SH-SY5Y (cell line): ENCODE data around the gene TPGS1.

Experiments used
- GATA2 ChIP-seq: IDR thresholded peaks from 2 replicates; pipeline ENCODE4 v1.6.1; 2011; ENCODE audit warnings: mild to moderate bottlenecking, low read depth, low read length
- GATA3 ChIP-seq: IDR thresholded peaks from 2 replicates; pipeline ENCODE4 v1.6.1; 2011; ENCODE audit warnings: low read depth, mild to moderate bottlenecking, low read length, moderate library complexity

The TPGS1 gene

DNA sequence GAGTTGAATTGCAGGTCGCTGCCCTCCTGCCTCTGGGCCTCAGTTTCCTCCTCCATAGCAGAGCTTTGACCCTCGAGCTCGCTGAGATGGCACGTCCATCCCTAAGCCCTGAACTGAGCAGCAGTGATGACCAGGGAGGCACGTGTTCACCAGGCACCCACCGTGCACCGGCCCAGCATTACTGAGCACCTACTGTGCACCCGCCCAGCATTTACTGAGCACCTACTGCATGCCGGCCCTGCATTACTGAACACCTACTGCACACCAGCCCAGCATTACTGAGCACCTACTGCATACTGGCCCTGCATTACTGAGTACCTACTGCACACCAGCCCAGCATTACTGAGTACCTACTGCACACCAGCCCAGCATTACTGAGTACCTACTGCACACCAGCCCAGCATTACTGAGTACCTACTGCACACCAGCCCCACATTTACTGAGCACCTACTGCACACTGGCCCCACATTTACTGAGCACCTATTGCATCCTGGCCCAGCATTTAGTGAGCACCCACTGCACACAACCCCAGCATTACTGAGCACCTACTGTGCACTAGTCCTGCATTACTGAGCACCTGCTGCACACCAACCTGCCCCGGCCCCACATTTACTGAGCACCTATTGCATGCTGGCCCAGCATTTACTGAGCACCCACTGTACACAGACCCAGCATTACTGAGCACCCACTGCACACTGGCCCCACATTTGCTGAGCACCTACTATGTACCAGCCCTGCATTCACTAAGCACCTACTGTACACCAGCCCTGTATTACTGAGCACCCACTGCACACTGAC is 6.3 kb downstream of the TPGS1 start:
- no peak for TF ChIP-seq GATA3
- TF ChIP-seq GATA2, result no peak

DNA sequence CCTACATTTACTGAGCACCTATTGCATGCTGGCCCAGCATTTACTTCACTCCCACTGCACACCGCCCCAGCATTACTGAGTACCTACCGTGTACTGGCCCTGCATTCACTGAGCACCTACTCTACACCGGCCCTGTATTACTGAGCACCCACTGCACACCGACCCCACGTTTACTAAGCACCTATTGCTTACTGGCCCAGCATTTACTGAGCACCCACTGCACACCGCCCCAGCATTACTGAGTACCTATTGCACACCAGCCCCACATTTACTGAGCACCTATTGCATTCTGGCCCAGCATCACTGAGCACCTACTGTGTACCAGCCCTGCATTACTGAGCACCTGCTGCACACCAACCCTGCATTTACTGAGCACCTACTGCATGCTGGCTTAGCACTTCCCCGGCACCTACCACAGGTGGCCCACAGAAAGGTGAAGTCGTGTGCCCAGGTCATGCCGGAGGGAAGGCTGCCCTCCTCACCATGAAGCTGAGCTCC is 6.9 kb downstream of the TPGS1 start:
- TF ChIP-seq GATA3 (no peak), GATA2 (no peak)

- TF ChIP-seq GATA3, result no peak
These were observed 10.7 kb downstream of the TPGS1 start for GRCh38 chr19:517721-518597.

- TF ChIP-seq GATA3 (no peak), GATA2 (no peak)
These were observed 11.4 kb downstream of the TPGS1 start for GRCh38 chr19:518598-519231.

DNA sequence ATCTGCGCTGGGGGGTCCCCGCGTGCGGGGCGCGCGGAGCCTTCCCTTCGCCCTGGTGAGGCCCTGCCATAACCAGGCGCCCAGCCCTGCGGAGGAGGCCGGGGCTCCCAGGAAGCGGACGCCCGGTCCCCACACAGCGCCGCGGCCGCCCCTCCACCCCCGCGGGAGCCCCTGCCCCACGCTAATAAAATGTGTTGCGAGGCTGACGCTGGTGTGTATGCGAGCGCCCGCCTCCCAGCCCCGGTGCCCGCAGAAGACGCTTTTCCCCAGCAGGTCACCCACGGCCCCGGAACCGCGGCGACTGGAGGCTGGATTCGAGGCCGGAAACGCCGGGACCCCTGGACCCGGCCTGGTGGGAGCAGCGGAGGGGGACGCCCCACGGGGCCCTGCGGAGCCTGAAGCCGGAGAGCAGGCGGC is 12.2 kb downstream of the TPGS1 start:
- TF ChIP-seq GATA3, result no peak
- no peak for TF ChIP-seq GATA2

DNA sequence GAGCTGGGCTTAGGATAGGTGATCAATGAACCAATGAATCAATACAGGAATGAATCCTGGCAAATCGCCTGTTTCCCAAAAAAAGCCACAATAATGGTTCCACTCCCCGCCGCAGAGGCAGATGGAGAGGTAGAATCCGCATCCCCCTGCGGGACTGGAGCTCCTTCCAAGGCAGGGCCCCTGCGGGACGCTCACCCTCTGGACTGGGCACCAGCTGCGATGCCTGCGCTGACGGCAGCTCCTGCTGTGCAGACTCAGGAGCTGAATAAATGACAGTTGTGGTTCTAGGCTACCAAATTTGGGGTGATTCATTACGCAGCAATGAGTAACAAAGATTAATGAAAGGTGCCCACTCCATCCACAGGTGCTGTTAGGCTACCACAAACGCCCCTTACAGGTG is 15.4 kb downstream of the TPGS1 start:
- TF ChIP-seq GATA3, result no peak
- no peak for TF ChIP-seq GATA2

- TF ChIP-seq GATA2 (no peak), GATA3 (no peak)
These were observed 16.9 kb downstream of the TPGS1 start for GRCh38 chr19:524062-524674.

DNA sequence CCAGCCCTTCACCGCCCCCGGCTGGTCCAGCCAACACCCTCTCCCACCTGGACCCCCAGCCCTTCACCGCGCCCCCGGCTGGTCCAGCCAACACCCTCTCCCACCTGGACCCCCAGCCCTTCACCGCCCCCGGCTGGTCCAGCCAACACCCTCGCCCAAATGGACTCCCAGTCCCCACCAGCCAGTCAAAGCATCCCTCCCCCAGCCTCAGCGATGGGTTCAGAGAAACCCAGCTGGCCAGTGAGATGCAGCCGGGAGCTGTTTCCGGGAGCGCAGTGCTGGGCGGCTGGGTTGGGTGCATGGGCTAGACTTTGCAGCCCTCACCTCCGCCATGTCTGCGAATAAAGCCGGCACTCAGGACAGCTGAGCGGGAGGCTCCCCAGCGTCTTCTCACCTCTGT is 17.7 kb downstream of the TPGS1 start:
- TF ChIP-seq GATA3 (no peak), GATA2 (no peak)

- TF ChIP-seq GATA2 (no peak), GATA3 (no peak)
These were observed 18.6 kb downstream of the TPGS1 start for GRCh38 chr19:525857-526419.

DNA sequence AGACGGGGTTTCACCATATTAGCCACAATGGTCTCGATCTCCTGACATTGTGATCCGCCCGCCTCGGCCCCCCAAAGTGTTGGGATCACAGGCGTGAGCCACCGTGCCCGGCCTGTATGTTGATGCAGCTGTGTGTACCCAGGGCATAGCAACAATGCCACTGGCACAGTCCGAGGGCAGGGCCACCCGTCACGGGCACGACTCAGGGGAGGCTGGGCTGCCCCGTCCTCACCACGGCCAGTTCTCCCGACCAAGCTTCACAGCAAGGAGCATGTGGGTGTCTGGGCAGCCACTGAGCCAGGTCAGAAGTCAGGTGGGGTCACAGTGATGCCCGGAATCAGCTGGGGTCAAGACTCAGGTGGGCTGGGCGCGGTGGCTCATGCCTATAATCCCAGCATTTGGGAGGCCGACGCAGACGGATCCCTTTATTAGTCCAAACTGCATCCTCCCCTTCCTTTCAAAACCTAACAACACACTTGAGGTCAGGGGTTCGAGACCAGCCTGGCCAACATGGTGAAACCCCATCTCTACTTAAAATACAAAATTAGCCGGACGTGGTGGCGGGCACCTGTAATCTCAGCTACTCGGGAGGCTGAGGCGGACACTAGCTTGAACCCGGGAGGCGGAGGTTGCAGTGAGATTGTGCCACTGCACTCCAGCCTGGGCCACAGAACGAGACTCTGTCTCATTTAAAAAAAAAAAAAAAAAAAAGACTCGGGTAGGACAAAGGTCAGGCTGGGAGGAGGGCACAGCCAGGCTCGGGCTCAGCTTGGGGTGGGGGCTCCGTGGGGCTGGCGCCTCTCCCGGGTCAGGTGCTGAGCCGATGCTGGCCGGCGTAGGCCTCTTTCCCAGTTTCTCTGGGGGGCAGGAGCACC is 23.1 kb downstream of the TPGS1 start:
- TF ChIP-seq GATA2 (no peak), GATA3 (no peak)

GRCh38 chr19:531009-531752 is 23.9 kb downstream of the TPGS1 start:
- TF ChIP-seq GATA3 (no peak), GATA2 (no peak)

DNA sequence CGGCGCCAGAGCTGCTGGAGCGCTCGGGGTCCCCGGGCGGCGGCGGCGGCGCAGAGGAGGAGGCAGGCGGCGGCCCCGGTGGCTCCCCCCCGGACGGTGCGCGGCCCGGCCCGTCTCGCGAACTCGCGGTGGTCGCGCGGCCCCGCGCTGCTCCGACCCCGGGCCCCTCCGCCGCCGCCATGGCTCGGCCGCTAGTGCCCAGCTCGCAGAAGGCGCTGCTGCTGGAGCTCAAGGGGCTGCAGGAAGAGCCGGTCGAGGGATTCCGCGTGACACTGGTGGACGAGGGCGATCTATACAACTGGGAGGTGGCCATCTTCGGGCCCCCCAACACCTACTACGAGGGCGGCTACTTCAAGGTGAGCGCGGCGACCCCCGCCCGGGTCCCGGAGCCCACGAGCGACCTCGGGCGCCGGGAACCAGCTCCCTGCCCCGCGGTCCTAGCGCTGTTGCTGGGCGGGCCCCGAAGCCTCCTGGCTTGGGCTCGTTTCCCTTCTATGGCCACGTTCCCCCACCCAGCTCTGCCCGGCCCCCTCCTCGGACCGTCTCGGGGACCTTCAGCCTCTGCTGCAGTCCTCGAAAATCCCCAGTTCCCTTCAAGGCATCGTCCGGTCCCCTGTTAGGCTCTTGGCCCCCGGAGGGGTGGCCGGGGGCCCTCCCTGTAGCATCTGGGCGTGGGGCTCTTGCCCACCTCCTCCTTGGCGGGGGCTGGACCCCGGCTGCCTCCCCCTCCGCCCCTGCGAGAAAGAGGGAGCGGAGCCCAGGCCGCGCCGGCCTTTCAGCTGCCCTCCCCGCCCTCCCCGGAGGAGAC is 24.7 kb downstream of the TPGS1 start, which contains the start of gene CDC34:
Gene CDC34, plus strand, starts transcription at position 8 of the 808 bp plus-strand sequence. Its CDS starts 172 bp downstream, at position 180.
- TF ChIP-seq GATA3, result no peak
- TF ChIP-seq GATA2, result no peak
